Skin of body (tissue), 2 donors: ENCODE data around the gene CAPZB. TPM values are rescaled to one million over a fixed set of nuclear protein-coding genes. Genes with fewer than 3 reads are reported as not detected.

Experiments
- DNase-seq: peaks from one replicate; lab custom pipeline; 2025; lab: John Stamatoyannopoulos, UW
- total RNA-seq: library from RNA; depleted of rRNA; stranded (reverse); fragments of >200 nt; gene quantifications from one replicate; pipeline ENCODE4 v1.2.3, GENCODE V29; 2014

CAPZB gene
- total RNA-seq, 1 donor from 2014 or later, result 61.6 TPM

DNA sequence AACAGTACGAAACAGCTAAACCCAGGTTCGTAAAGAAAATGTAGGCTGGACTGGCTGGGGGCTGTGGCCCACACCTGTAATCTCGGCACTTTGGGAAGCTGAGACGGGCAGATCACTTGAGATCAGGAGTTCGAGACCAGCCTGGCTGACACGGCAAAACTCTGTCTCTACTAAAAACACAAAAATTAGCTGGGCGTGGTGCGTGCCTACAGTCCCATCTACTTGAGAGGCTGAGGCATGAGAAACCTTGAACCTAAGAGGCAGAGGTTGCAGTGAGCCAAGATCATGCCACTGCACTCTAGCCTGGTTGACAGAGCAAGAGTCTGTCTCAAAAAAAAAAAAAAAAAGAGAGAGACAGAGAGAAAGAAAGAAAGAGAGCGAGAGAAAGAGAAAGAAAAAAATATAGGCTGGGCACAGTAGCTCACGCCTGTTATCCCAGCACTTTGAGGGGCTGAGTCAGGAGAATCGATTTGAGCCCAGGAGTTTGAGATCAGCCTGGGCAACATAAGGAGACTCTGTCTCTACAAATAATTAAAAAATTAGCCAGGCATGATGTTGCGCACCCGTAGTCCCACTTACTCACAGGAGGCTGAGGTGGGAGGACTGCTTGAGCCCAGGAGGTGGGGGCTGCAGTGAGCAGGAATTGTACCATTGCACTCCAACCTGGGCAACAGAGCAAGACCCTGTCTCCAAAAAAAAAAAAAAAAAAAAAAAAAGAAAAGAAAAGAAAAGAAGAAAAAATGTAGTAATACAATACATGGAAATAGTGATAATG lies 35.7 kb downstream of the CAPZB start:
- DNase-seq, result no peak

DNA sequence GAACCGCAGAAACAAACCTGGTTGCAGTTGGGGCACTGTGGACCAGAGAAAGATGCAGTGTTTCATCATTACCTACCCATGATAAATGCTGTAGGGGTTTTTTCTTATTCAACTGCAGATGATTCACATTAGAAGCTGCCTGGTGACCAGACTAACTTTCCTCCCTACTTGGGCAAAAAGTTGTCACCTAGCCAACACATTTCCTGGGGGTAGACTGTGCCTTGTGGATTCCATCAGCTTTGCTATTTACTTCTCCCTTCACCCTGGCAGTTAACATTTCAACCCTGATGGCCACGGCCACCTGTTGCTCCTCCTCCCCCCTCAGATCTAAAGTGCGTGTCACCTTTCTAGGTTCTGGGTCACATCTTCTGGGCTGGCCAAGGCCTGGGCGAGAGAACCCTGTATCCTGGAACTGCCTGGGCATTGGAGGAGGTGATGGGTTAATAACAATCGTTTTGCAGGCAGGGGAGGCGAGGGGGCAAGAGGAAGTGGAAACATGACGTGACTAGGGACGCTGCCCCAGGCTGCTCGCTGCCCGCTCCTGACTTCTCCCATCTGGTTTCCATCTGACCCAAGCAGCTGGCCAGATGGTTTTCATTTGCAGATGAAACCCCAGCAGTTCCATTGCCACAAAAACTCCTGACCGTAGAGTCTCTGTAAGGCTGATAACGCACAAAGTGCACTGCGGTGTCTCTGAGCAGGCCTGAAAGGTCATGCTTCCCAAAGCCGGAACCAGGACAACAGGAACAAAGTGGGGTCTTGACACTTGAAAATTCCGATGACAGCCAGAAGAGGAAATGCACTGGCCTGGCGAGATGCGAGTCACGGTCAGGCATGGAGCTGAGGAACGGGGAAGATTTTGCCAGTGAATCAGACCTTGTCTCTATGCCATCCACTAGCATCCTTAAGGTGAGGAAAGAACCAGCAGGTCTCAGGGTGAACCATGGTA lies 36.6 kb downstream of the CAPZB start:
- peak; percentile 66 for DNase-seq

DNA sequence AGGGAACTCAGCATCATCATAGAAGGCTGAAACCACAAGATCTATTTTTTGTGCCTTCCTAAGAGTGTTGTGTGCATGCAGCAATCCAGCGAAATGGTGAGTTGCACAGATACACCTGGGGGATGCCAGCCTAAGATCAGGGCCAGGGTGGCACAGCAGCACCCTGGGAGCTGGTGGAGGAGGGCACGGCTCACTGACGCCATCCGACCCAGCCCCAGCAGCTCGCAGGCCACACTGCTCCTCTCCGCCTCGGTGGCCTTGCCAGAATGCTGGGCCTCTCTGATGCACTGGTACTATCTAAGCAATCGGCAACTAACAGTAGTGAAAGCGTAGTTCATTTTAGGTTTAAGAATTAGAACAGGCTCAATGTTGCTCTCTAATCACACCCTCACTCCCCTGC lies 37.8 kb downstream of the CAPZB start:
- no peak for DNase-seq

DNA sequence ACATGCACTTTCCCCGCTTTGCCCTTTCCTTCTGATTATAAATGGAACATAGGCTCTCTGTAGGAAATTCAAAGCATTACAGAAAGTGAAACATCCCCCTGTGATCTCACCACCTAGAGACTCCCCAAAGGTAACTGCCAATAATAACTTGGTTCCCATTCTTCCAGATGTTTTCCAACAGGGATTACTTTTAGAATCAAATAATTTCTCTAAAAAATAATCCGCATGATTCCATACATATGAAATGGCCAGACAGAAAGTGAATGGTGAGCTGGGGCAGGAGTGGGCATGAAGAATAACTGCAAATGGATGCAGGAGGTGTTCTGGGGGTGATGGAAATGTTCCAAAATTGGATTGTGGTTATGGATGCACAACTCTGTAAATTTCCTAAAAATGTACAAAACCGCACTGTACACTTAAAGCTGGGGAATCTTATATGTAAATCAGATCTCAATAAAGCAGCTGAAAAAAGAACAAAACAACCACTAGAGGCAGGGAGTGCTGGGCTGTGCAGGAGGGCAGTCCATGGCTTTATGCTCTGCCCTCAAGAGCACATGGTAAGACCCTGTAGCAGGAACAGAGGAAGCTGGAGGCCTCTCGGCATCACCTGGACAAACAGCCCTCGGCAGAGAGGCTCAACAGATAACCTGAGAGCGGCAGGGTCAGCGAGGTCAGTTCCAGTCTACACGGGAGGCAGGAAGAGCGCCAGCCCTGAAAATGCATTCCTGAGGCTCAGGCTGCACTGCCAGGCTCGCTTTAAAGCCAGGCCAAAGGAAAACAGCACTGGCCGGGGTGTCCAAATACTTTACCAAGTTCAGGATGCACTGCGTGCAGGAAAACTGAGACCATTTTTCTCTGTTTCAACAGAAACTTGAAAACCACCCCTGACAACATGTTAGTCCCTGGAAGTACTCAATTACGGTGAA lies 39.7 kb downstream of the CAPZB start:
- DNase-seq, result no peak

DNA sequence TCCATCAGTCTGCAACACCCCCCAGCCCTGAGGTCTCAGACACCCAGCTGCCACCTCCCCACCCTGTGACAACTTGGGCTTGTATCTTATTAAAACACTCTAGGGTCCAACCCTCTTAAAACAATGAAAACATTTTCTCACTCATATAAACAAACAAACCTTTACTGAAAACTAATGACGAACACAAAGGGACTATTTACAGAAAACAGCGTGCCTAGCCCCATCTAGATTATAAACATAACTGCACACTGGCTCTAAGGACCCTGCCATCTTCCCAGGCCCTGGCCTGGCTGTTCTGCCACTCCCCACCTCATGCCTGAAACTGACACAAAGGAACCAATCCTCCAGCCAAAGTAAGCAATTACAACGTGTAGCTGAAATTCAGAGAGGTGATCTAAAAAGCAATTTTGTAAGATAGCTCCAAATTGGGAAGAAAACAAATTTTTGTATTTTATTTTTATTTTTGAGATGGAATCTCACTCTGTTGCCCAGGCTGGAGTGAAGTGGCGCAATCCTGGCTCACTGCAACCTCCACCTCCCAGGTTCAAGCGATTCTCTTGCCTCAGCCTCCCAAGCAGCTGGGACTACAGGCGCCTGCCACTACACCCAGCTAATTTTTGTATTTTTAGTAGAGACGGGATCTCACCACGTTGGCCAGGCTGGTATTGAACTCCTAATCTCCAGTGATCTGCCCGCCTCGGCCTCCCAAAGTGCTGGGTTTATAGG lies 40.9 kb downstream of the CAPZB start:
- no peak for DNase-seq

DNA sequence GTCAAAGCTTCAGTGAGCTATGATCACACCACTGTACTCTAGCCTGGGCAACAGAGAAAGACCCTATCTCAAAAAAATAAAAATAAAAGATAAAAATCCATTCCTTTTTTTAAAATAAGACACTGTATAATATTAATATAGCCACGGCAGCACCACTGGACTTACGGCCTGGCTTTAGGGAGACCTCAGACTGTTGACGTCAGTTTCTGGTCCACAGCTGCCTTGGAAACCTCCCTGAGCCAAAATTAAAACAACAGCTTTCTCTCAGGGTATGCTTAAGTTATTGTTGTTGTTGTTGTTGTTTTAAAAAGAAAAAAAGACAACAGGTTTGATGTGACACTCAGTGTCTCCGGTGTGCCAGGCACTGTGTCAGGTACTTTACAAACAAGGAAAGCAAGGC lies 42.0 kb downstream of the CAPZB start:
- DNase-seq, result no peak

DNA sequence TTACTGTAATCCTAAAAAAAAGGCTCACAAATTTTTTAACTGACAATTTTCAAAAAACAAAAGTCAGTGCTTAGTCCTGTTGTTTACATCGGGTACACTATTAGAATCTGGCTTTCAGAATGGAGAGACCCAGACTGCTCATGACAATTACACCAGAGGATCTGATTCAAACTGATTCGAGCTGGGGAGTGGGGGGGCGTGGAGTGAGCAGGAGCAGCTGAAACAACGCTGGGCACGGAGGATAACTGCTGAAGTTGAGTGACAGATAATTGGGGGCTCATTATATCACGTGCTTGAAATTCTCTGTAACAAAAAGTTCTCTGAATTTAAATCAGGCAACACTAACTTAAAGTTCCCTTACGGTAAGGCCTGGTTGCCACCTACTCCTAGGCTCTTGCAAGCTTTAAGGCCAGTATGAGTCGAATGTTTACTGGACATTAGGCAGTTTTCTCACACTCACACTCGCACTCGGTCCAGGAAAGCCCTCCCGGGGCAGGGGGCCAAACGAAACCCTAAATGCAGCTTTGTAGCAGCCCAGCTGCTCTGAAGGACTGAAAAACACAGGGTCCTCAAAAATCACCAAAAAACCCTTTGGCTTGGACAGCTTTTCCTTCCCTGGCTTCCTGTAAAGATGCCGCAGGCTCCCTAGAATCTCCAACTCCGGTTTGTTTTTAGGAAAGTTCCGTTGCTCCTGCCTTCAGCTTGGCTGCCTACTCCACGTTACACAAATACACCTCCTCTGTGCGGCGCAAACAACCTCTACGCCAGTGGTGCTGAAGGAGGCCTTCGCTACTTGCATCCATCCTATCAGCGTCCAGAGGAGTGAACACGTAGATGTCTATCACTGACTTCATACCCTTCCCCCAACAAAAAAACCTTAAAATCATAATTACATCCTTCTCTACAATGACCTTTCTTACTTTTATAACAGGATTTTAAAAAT lies 42.9 kb downstream of the CAPZB start:
- DNase-seq, result no peak

DNA sequence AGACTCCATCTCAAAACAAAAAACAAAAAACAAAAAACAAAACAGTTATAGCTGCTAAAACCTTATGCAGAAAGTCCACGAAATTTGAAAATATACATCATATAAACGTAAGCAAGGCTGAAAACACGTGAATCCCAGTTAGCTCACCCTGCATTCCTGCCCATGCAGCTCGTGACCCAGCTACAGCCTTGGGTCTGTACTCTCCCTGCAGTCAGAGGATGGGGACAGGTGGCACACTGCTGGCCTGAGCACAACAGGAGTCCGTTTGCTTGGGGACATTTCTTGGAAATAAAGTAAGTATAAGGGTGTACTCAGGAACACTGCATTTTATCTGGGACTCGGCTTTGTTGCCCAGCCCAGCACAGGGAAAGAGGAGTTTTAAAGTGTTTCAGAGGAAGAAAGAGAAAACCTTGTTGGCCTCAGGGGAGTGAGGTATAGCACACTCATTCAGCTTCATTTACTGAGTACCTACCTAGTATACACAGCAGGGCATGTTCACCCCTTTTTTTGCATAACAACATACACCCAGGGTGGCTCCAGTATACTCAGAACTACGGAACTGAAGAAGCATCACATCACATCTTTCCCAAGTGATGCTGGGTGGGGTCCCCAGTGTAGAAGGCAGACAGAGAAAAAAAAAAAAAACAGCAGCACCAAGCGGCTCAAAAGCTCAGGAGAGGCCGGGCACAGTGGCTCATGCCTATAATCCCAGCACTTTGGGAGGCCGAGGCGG lies 44.1 kb downstream of the CAPZB start:
- no peak for DNase-seq

DNA sequence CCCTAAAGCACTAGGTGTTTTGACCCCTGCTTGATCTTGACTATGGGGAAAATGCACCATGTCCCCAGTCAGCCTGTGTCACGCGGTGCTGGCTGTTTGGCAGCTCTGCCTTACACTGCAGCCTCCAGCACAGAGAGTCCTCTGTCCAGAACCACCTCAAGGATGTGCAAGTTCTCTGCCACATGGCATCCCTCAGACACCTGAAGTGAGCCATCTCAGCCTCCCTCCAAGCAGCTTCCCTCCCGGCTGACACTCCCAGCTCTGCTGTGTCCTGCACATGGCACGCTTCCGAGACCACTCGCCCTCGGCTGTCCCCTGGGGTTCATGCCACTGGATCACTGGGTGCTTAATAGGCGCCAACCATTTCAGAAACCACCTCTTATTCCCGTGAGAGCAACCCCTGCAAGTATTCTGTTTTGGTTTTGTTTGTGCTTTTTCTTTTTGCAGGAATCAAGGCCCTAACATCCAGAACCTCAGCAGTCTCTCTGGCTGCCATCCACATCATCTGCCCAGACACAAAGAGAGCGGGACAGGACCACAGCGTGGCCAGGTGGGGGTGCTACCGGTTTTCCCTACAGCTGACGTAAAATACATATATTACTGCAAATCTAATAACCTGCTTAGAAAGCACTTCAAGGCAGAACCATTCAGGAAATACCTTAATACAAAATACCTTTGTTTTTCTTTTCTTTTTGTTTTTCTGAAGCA lies 45.7 kb downstream of the CAPZB start:
- peak; percentile 8 for DNase-seq

DNA sequence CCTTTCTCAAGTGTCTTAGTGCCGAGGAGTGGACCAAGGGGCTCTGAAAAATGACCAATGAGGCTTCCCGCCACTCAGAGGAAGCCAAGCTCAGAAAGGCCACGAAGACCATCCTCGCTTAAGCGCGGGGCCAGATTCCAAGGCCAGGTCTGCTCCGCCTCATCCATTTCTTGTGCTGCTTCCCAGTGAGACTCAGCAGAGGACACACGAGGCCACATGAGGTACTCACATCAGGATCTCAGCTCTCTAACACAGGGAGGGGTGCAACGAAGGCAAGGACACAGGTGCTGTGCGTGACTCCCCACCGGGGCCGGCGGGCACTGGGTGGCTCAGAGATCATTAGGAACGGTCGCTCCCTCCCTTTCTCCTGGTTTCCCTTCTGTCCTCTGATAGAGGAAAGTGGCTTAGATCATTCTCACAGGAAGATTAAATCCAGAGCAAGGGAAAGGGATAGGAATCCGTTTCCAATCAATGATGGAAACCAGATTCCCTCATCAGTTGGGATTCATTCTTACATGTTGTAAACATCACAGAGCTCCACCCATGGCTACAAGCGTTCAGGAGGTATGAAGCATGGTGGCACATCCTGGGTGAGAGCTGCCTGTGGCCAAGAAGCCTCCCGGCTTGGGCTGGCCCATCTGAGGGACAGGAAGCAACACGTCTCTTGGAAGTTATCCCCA lies 46.7 kb downstream of the CAPZB start:
- DNase-seq, result peak; percentile 60

DNA sequence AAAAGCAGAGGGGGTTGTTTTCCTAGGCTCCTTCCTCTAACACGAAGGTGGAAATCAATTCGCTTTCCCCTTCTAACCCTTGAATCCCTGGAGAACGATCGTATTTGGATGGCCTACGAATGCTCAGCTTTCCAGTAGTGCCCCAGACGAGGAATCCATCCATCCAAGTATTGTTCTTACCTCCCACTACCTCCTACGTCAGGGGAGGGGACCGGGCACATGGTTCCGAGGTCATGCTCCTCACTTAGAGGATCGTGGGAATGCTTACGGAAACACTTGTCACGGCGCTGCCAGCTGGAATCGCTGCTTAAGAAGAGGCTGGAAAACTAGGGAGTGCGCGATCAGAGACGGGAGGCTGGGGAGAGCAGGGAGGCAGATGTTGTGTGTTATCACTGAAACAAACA lies 47.4 kb downstream of the CAPZB start:
- DNase-seq, result peak; percentile 87

DNA sequence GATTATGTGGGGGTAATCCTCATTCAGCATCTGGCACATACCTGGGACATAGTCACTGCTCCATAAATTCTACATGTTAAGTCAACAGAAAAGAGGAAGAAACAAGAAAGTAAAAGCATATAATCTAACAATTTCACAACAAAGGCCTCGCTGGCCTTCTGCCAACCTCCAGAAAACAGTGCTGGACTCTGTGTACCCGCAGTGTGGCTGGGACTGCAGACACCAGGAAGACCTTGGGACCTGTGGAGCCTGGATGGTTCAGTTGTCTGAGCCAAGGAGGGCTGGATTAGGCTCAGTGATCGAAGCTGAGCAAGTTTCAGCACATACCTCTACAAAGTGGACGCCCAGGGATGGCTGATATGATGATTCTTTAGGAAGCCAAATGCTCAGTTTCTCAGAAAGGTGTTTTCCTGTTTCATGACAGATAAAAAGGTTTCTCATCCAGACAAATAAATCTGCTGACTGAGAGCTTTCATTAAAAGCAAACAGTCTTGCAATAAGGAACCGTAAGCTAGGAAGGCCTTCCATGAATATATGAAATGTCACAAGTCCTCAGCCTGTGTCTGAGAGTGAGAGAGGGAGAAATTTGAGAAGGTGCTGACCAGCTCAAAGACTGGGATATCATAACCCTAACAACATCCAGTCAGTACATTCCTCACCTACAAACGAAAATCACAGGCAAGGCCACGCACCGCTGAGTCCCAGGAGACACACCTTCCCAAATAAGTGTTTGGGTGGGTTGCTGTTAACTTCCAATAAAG lies 48.4 kb downstream of the CAPZB start:
- DNase-seq, result no peak

DNA sequence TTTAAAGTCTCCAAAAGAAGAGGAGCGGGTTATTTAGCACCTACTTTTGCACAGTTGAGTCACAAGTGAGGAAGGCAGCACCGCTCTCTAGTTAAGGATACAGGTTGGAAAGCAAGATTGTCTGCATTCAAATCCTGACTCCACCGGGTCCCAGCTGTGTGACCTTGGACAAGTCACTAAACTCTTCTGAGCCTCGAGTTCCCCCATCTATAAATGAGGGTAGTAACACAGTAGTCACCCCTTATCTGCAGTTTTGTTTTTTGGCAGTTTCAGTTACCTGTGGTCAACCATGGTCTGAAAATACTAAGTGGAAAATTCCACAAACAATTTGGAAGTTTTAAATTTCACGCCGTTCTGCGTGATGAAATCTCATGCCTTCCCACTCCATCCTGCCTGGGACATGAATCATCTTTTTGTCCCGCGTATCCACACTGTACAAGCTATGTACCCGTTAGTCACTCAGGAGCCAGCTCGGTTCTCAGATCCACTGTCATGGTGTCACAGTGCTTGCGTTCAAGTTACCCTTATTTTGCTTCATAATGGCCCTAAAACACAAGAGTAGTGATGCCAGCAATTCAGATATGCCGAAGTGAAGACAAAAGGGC lies 49.4 kb downstream of the CAPZB start:
- DNase-seq, result no peak

DNA sequence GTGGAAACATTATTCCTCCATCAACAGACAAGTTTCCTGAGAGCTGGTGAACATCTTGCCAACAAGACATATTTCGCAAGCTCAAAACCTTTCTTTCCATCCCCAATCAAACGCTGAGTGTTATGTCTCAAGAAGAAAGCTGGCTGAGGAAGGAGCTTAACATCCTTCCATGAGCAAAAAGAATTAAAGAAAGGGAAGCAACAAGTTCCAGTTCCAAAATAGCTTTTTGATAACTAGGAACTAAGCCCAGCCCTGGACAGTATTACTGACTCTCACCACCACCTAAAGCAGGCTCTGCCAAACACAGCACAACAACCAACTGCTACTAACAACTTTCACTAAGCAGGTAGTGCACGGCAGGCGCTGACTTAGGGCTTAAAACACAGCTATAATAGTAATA lies 50.2 kb downstream of the CAPZB start:
- peak; percentile 54 for DNase-seq

DNA sequence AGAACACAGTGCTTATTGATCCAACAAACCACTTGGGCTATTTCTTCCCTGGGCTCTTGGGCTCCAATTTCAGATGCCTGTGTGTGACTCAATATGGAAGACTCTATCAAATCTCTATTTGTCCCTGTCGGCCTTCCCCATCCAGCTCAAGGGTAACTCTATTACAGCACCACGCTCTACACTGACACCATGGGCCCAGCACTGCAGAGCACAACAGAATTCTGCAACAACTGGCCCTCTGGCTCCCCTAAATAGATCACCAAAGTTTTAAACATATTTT lies 51.7 kb downstream of the CAPZB start:
- DNase-seq, result no peak

DNA sequence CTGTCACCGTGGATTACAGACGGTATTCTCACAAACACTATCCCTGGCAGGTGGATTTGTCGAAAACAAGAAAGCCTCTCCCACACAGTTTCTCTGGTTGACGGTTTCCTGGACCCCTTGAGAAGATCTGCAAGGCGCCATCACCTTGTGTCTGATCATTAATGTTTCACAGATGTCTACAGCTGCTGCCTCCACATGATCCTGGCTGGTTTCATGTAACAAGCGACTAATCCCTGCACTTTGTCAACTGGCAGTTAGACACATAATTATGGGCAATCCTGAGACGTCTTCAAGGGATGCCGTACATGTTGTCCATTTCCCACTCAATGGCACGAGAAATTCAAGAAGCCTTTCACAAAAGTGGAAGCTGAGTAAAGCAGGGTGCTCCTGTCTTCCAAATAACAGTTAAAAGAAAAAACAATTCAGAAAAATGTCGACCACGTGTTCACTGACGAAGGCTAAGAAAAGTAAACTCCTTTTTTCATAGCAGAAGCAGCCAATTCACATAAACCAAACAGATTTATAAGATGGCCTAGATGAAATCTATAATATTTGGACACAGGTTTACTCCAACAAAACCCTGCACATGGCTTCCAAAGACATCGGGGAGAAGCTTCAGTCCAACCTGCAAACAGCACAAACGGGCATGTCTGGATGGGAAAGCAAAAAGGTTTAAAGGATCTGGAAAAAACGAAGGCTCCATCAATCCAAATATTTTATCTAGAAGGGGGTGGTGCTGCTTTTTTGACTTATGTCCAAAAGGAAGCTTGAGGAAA lies 52.2 kb downstream of the CAPZB start:
- no peak for DNase-seq
